Measurements from ENCODE around the gene ACAP2.
"Not testable (repeated sequence)": the region's sequence is repeated elsewhere in the genome, so short reads cannot be mapped to it uniquely, and the experiment has no call there.

ACAP2 gene

DNA sequence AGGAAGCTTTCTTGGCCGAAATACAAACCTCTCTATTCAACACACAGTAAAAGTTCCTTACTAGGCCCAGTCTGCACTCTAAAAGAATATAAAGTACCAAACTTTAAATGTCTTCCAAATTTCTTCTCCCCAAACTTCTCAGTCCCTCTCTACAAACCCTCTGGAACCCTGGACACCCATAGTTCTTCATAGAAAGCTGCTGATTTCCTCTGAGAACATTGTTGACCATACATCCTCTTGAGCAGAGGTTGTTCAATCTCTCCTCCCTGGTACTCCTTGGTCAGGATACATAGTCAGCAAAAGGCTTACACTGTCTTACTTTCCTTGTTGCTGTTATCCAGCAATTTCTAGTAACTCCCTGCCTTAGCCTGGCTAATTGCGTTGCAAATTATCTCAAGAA lies 3.1 kb upstream of the ACAP2 start:
- in situ Hi-C loops (cut with HindIII; ENCODE audit: low sequenced_read_pairs): no loop called here

DNA sequence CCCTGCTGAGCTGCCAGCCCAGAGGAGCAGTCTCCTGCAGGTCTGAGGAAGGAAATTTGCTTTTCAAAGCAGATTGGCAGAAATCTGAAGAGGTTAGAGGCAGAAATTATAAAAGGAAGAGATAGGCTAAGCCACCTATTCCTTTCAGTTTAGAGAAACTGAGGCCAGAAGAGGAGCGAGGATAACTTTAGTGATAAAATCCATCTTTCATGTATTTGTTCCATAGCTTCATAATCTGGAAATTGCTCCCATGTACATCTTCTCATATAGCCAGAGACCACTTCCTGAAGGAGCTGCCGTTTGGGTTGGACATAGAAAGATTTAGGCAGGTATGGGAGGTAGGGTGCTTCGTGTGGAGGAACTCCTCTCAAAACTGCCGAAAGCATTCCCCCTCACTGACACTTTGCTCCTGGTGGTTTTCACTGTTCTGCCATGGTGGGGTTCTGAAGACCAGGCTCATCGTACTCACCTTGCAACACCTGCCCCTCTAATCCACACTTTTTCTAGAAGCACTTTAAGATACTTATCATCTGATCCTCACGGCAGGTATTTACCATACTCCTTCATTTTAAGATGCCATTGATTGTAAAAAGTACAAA lies 670 bp upstream of the ACAP2 start:
- in situ Hi-C loops (cut with HindIII; ENCODE audit: low sequenced_read_pairs): no loop called here

DNA sequence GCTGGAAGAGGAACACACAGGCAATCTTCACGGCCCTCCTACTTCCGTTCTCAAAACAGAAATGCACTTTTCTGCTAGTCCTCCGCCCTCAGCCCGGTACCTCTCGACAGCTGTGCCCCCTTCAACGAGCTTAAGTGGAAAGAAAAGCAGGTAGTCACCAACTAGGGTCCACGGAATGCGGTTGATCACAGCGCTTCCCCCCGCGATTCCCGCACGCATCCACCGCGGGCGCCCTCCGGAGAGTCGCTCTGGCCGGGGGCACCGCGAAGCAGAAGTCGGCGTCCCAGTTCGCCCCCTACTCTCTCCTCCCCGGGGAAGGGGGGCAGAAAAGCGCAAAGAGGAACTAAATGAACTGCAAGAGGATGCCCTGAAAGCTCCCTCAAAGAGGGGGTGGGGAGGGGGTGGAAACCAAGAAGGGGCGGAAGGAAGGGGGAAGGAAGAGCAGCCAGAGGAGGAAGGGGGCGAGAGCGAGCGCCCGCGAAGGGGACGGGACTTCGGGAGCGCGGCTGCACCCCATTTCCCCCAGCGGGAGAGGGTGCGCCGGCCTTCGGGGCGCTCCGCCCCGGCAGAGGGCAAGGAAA lies 738 bp downstream of the ACAP2 start:
- in situ Hi-C loops (cut with HindIII; ENCODE audit: low sequenced_read_pairs): no loop called here

DNA sequence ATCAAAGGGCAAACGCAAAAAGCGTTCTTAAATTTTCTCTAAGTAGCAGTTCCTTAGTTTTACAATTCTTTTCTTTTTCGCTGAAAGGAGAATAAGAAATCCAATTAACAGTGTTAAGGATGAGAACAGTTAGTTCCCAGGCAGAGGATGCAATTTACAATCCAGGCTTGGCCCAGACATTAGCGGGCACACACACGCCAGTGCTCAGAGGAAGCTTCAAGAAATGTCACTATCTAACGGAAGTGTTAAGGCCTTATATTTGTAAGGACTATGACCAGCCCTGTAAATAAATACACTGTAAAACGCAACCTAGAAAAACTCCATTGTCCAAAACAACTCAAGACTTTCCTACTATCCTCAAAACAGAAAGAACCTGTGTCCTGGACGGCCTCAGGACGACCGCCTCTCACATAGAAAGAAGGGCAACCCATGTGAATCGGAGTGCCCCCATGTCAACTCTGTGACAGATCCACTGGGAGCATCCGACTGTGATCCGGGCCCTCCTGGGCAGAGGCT lies 1.3 kb downstream of the ACAP2 start:
- in situ Hi-C loops (cut with HindIII; ENCODE audit: low sequenced_read_pairs): no loop called here

DNA sequence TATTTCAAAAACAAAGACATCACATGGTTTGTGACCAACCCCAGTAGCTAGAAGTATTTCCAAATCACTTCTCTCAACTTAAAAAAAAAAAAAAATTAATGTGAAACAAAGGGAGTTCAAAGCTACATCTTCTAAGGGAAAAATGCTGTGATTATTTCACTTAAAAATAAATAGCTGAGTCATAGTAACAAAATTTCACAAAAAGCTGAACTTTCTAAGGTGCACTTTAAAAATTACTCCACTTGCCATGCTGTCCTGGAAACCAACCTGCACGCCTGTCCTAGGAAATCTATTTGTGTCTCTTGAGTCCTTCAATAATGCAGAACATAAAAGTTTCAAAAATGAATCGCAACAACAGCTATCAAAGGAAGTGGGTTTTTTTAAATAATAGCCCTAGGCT lies 1.8 kb downstream of the ACAP2 start:
- in situ Hi-C loops (cut with HindIII; ENCODE audit: low sequenced_read_pairs): no loop called here

DNA sequence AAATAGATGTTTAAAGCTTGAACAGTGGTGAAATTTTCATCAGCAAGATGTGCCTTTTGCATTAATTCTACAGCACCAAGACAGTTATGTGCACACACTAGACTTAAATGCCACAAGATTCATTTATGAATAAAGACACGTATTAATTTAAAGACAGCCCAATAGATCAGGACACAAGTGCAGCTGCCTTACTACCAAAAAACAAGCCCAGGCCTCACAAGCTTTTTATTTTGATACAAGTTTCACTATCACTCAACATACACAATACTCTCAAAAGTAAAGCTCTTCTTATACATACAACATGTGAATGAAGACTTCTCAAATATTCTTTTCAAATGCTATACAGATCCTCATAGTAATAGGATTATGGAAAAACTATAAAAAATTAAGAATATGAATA lies 2.4 kb downstream of the ACAP2 start:
- in situ Hi-C loops (cut with HindIII; ENCODE audit: low sequenced_read_pairs): no loop called here

DNA sequence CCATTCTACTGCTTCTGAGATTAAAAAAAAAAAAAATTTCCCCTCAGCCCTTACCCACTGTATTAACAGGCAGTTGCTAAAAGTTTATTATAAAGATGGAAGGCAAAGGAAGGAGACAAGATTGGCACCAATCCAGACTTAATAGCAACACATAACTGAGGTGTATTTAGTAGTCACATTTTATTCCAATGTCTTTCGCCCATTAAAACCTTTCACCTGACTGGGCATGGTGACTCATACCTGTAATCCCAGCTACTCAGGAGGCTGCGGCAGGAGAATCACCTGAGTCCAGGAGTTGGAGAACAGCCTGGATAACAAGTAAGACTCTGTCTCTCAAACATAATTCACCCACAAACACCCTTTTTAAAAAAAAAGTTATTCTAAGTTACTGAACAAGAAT lies 4.4 kb downstream of the ACAP2 start:
- in situ Hi-C loops (cut with HindIII; ENCODE audit: low sequenced_read_pairs): no loop called here

DNA sequence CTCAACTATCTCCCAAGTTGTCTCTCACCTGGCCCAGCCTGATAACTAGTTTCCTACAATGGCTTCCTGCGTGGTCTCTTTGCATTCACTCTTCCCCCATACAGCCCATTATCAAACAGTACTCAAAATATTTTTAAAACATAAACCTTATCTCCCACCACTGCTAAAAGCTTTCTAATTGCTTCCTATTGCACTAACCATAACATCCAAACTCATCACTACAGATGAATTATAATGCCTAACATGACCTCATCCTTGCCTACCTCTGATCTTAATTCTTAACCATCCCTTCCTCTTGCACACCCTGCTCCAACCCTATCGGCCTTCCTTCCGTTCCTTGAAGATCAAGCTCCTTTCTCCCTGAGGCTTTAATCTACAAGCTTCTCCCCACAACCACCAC lies 17.0 kb downstream of the ACAP2 start:
- in situ Hi-C loops (cut with HindIII; ENCODE audit: low sequenced_read_pairs): no loop called here

DNA sequence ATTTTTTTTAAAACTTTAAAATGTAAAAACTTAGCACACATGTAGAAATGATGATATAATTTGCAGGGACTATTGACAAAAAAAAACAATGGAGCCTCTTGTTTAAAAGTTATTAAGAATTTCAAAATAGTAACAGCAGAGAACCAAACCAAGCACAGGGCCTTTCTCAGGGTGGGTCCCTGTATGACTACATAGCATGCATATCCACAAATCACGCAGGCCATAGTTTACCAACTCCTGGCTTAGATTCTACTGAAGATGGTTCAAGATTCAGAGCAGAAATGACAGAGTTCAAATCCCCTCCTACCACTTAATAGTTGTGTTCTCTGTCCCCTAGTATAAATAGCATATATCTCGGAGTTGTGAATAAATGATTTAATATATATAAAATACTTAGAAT lies 19.0 kb downstream of the ACAP2 start:
- in situ Hi-C loops (cut with HindIII; ENCODE audit: low sequenced_read_pairs): no loop called here

DNA sequence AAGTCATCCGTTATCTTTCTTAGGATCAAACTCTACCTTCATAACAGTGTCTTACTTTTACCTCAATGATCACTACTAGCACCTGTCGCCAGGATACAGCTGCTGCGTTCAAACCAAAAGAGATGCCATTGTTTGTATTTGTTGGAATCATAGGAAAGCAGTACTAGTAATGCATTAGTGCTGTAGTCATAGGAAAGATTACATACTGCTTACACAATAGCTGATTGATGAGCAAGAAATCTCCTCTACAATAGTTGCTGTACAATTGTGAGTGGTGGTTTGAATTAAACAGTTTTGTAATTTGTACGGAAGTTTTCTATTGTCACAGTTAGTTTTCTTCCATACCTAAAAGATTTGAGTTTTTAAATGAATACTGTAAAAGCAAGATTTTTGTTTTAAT lies 21.4 kb downstream of the ACAP2 start:
- in situ Hi-C loops (cut with HindIII; ENCODE audit: low sequenced_read_pairs): no loop called here

DNA sequence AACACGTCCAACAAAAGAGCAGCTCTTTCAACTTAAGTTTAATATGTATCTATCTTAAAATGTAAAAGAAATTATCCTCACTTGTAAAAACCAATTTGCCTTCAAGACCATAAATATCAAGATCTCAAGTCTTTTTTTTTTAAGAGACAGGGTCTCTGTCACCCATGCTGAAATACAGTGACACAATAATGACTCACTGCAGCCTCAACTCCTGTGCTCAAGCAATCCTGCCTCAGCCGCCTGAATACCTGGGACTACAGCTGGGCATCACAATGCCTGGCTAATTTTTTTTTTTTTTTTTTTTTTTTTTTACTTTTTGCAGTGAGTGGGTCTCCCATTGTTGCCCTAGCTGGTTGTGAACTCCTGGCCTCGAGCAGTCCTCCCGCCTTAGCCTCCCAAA lies 26.0 kb downstream of the ACAP2 start:
- in situ Hi-C loops (cut with HindIII; ENCODE audit: low sequenced_read_pairs): no loop called here

DNA sequence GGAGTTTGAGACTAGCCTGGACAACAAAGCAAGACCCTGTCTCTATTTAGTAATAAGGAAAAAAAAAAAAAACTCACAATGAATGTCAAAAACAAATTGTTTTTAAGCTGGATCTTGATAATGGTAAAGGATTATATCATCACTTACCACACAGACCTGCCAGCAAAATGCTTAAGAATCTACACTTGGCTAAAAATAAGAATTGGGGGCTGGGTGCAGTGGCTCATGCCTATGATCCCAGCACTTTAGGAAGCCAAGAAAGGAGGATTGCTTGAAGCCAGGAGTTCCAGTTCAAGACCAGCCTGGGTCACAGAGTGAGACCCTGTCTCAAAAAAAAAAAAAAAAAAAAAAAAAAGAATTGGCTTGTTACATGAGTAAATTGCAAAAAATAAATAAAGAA lies 31.0 kb downstream of the ACAP2 start:
- in situ Hi-C loops (cut with HindIII; ENCODE audit: low sequenced_read_pairs): no loop called here

DNA sequence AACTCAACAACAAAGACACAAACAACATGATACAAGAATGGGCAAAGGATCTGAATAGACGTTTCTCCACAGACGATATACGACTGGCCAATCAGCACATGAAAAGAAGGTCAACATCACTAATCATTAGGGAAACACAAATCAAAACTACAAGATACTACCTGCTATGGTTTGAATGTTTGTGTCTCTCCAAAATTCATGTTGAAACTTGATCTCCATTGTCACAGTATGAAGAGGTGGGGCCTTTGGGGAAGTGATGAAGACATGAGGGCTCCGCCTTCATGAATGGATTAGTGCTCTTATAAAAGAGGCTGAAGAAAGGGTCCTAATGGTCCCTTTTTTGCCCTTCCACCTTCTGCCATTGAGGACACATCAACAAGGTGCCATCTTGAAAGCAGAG lies 32.3 kb downstream of the ACAP2 start:
- in situ Hi-C loops (cut with HindIII; ENCODE audit: low sequenced_read_pairs): no loop called here

DNA sequence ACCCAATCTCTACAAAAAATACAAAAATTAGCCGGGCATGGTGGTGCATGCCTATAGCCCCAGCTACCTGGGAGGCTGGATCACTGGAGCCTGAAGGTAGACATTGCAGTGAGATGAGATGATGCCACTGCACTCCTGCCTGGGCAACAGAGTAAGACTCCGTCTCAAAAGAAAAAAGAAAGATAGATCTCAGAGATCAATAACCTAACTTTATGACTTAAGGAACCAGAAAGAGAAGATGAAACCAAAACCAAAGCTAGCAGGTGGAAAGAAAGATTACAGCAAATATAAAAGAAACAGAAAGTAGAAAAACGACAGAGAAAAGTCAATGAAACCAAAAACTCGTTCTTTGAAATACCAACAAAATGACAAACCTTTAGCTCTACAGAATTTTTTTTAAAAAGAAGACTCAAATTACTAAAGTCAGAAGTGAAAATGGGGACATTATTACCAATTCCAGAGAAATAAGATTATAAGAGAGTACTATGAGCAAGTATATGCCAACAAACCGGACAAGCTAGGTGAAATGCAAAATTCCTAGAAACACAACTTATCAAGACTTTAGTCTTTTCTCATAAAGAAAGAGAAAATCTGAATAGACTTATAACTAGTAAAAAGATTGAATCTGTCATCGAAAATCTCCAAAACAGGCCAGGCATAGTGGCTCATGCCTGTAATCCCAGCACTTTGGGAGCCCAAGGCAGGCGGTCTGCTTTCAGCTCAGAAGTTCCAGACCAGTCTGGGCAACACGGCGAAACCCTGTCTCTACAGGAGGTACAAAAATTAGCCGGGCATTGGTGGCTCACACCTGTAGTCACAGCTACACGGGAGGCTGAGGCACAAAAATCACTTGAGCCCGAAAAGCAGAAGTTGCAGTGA lies 35.0 kb downstream of the ACAP2 start:
- in situ Hi-C loops (cut with HindIII; ENCODE audit: low sequenced_read_pairs): loop anchor here (10.0 kb wide), 1 partner anchor 103 kb away; no protein-coding TSS in a partner anchor

DNA sequence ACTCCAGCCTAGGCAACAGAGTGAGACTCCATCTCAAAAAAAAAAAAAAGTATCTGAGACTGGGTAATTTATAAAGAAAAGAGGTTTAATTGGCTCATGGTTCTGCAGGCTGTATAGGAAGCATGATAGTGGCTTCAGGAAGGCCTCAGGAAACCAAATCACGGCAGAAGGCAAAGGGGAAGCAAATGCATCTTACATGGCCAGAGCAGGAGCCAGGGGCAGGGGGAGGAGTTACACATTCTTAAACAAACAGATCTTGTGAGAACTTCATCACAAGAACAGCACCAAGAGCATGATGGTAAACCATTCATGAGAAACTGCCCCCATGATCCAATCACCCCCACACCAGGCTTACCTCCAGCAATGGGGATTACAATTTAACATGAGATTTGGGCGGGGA lies 37.2 kb downstream of the ACAP2 start:
- in situ Hi-C loops (cut with HindIII; ENCODE audit: low sequenced_read_pairs): loop anchor here (10.0 kb wide), 1 partner anchor 101 kb away; no protein-coding TSS in a partner anchor

DNA sequence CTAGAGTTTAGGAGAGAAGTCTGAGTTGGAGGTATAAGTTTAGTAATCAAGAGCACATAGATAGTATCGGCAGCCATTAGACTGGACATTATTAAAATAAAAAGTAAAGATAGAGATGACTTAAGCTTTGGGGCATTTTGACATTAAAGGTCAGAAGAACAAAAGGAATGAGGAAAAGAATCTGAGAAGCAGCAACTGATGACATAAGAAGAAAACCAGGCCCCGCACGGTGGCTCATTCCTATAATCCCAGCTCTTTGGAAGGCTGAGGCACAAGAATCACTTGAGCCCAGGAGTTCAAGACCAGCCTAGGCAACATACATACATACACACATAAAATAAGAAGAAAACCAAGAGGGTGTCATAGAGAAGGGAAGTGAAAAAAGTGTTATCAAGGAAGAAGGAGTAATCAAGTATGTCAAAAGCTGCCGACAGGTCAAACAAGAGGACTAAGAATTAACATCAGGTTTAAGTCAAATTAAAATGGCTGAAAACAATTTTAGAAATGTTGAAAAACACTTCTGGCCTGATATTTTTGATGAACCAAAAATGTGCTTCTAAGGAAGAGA lies 38.9 kb downstream of the ACAP2 start:
- in situ Hi-C loops (cut with HindIII; ENCODE audit: low sequenced_read_pairs): loop anchor here (10.0 kb wide), 1 partner anchor 99 kb away; no protein-coding TSS in a partner anchor

DNA sequence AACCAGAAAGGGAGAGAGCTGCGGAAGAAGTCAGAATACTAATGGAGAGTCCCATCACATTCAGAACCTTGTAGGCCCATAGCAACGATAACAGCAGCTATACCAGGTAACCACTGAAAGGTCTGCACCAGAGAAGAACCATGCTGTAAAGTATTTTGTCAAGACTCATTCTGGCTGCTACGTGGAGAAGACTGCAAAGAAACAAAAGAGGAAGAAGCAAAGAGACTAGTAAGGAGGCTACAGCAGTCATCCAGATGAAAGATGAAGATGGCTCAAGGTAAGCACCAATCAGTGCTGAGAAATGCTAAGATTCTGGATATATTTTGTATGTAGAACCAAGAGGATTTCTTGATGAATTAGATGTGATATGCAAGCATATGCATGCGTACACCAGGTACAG lies 39.6 kb downstream of the ACAP2 start:
- in situ Hi-C loops (cut with HindIII; ENCODE audit: low sequenced_read_pairs): loop anchor here (10.0 kb wide), 1 partner anchor 98 kb away; no protein-coding TSS in a partner anchor

DNA sequence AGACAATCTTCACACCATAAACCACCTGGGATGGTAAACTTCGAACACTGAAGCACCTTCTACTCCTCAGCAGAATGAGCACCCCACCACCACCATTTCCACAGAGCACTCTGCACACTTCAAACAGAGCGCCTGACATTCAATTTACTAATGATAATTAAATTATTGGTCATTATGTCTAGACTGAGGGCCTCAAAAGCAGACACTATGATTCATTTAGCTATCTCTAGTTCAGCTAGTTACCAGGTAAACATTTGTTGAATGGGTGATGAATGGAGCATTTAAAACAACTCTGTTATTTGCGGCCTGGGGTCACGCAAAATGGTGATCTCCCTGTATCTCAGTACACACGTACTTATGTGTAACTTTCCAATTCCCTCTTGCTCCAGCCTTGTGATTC lies 40.9 kb downstream of the ACAP2 start:
- in situ Hi-C loops (cut with HindIII; ENCODE audit: low sequenced_read_pairs): loop anchor here (10.0 kb wide), 1 partner anchor 97 kb away; no protein-coding TSS in a partner anchor

DNA sequence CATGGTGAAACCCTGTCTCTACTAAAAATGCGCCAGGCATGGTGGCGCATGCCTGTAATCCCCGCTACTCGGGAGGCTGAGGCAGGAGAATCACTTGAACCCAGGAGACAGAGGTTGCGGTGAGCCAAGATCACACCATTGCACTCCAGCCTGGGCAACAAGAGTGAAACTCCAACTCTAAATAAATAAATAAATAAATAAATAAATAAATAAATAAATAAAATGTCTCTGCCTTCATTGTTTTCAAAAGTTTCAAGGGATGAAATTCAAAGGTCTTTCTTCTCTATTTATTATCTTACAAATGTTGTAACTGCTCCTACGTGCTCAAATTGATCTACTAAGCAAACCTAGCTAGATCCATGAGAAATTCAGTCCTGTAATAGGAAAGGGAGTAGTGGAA lies 44.4 kb downstream of the ACAP2 start:
- in situ Hi-C loops (cut with HindIII; ENCODE audit: low sequenced_read_pairs): not testable (repeated sequence)

DNA sequence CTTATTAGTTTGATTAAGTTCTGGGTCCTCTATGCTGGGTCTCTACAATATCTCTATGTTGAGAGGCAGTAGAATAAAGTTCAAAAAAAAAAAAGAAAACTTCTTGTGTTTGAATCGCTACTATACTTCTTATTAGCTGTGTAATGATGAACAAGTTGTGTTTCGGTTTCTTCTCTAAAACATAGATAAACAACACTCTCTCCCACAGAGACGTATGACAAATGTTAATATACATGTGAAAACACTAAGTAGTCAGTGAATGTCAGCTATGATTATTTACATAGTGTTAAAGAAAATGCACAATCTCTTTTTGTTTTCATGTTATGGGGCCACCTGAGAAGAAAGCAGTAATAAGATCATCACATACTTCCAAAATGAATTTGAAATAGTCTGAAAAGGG lies 45.3 kb downstream of the ACAP2 start:
- in situ Hi-C loops (cut with HindIII; ENCODE audit: low sequenced_read_pairs): no loop called here

DNA sequence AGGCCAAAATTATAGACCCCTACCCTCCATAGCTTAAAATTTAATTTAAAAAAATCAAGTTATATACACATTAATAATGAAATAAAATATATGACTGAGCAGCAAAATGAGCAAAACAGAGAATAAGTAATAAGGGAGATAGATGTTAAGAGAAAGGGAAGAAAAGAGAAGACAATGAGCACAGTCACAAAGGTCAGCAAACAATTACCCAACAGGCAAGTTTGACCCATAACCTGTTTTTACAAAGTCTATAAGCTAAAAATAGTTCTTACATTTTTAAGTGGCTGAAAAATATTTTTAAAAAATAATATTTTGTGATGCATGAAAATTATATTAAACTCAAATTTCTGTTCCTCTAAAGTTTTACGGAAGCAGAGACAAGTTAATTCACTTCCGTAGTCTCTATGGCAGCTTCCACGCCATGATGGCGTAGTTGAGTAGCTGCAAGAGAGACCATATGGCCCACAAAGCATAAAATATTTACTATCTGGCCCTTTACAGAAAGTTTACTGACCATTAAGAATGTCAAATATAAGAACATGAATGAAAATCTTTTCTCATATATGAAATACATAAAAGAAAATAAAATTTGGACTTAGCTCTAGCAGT lies 47.5 kb downstream of the ACAP2 start:
- in situ Hi-C loops (cut with HindIII; ENCODE audit: low sequenced_read_pairs): no loop called here

Measured in endothelial cell of hepatic sinusoid (primary cell).